SU-DHL-6 (cell line): ENCODE data around the gene CA5B.

Experiments
- H2AFZ ChIP-seq: fragments of 200-600 bp; sonication (generic); 2 replicates; pipeline ENCODE4 v1.6.1; 2014; ENCODE audit warnings: low read depth, mild to moderate bottlenecking, moderate library complexity, mixed read lengths, antibody characterized with exemption, low read length; ENCODE audit not compliant: severe bottlenecking
- H3F3A ChIP-seq: fragments of 200-600 bp; shearing (Covaris generic); 2 replicates; pipeline ENCODE4 v1.6.0; 2016; ENCODE audit warnings: antibody characterized with exemption, mild to moderate bottlenecking; ENCODE audit not compliant: insufficient read depth
- H3K27ac ChIP-seq: fragments of 200-600 bp; sonication (generic); 2 replicates; pipeline ENCODE4 v1.5.1; 2016; ENCODE audit warnings: low read depth, mild to moderate bottlenecking, low read length, moderate library complexity, mixed read lengths
- H3K27me3 ChIP-seq: fragments of 200-600 bp; sonication (generic), shearing (Covaris generic); 2 replicates; pipeline ENCODE4 v1.6.0; 2014; ENCODE audit warnings: mild to moderate bottlenecking, low read length
- H3K36me3 ChIP-seq: fragments of 200-600 bp; sonication (generic); 2 replicates; pipeline ENCODE4 v1.6.1; 2014; ENCODE audit warnings: mild to moderate bottlenecking, low read length, mixed read lengths
- H3K4me2 ChIP-seq: fragments of 300-600, 200-600 bp; shearing (Covaris generic), sonication (generic); 2 replicates; pipeline ENCODE4 v1.6.0; 2014; ENCODE audit warnings: low read length, low read depth, mild to moderate bottlenecking; ENCODE audit not compliant: poor library complexity, severe bottlenecking
- H3K4me3 ChIP-seq: fragments of 200-600 bp; sonication (generic); 2 replicates; pipeline ENCODE4 v1.5.1; 2014; ENCODE audit warnings: antibody characterized with exemption, low read length, mild to moderate bottlenecking, mixed read lengths; ENCODE audit not compliant: insufficient read depth, poor library complexity, severe bottlenecking
- H3K79me2 ChIP-seq: fragments of 200-600 bp; sonication (generic); 2 replicates; pipeline ENCODE4 v1.6.1; 2014; ENCODE audit warnings: mild to moderate bottlenecking, low read length, moderate library complexity; ENCODE audit not compliant: insufficient read depth
- H3K9ac ChIP-seq: fragments of 200-600 bp; sonication (generic); 2 replicates; pipeline ENCODE4 v1.7.0; 2014; ENCODE audit warnings: mild to moderate bottlenecking, low read length
- H3K9me2 ChIP-seq: fragments of 200-600 bp; sonication (generic); replicated peaks from 2 replicates; pipeline ENCODE4 v1.6.1; 2014; ENCODE audit warnings: low read length; ENCODE audit not compliant: insufficient read depth
- H3K9me3 ChIP-seq: fragments of 200-600 bp; sonication (generic); 2 replicates; pipeline ENCODE4 v1.6.1; 2014; ENCODE audit warnings: low read length, mixed read lengths; ENCODE audit not compliant: insufficient read depth
- H4K20me1 ChIP-seq: fragments of 200-600 bp; sonication (generic); 2 replicates; pipeline ENCODE4 v1.6.1; 2014; ENCODE audit warnings: low read depth, mild to moderate bottlenecking, antibody characterized with exemption, low read length, moderate library complexity, mixed read lengths
- CTCF ChIP-seq: fragments of 200-600 bp; sonication (generic); IDR thresholded peaks from one replicate; pipeline ENCODE4 v1.5.1; 2017; ENCODE audit warnings: antibody characterized with exemption, mild to moderate bottlenecking, low read length, moderate library complexity; ENCODE audit not compliant: insufficient read depth, poor library complexity, severe bottlenecking
- EZH2phosphoT487 ChIP-seq: fragments of 200-600 bp; sonication (generic), shearing (Covaris generic); conservative IDR thresholded peaks from 2 replicates; pipeline ENCODE4 v1.6.1; 2018; ENCODE audit warnings: mild to moderate bottlenecking, antibody characterized with exemption, low read length, moderate library complexity, mixed read lengths

Gene CA5B

GRCh38 chrX:15747626-15748173 is 9.6 kb downstream of the CA5B start:
- H3K4me2 ChIP-seq: no peak overlapping the region
- no peak overlapping the region for H3K4me3 ChIP-seq
- no peaks in the 10 kb centered on the region for H4K20me1 ChIP-seq
- no peak overlapping the region for H3K9ac ChIP-seq
- no peaks in the 10 kb centered on the region for H3K9me3 ChIP-seq
- no peak overlapping the region for H3K27ac ChIP-seq
- no peak overlapping the region for H2AFZ ChIP-seq
- H3K27me3 ChIP-seq: no peaks in the 10 kb centered on the region
- H3F3A ChIP-seq: no peaks in the 10 kb centered on the region
- H3K36me3 ChIP-seq: no peaks in the 10 kb centered on the region
- no peaks in the 10 kb centered on the region for H3K9me2 ChIP-seq
- no peaks in the 10 kb centered on the region for H3K79me2 ChIP-seq
- TF ChIP-seq CTCF: no peak
- no peak for TF ChIP-seq EZH2phosphoT487

- H3F3A ChIP-seq: no peaks in the 10 kb centered on the region
- no peak overlapping the region for H3K9ac ChIP-seq
- H3K27me3 ChIP-seq: no peaks in the 10 kb centered on the region
- no peak overlapping the region for H3K4me3 ChIP-seq
- H4K20me1 ChIP-seq: no peaks in the 10 kb centered on the region
- H3K27ac ChIP-seq: no peak overlapping the region
- no peaks in the 10 kb centered on the region for H3K79me2 ChIP-seq
- no peak overlapping the region for H3K4me2 ChIP-seq
- no peaks in the 10 kb centered on the region for H3K36me3 ChIP-seq
- no peaks in the 10 kb centered on the region for H3K9me2 ChIP-seq
- H3K9me3 ChIP-seq: no peaks in the 10 kb centered on the region
- H2AFZ ChIP-seq: no peak overlapping the region
- TF ChIP-seq CTCF: no peak
- TF ChIP-seq EZH2phosphoT487: no peak
These were observed 10.8 kb downstream of the CA5B start for GRCh38 chrX:15748841-15749240.

GRCh38 chrX:15749642-15750610 is 11.9 kb downstream of the CA5B start:
- H3K4me3 ChIP-seq: no peak overlapping the region
- no peak overlapping the region for H2AFZ ChIP-seq
- H3K9me2 ChIP-seq: no peaks in the 10 kb centered on the region
- H3K9me3 ChIP-seq: no peaks in the 10 kb centered on the region
- no peaks in the 10 kb centered on the region for H3F3A ChIP-seq
- no peaks in the 10 kb centered on the region for H3K27me3 ChIP-seq
- H3K4me2 ChIP-seq: peak overlapping the region; percentile 31
- H3K79me2 ChIP-seq: no peaks in the 10 kb centered on the region
- TF ChIP-seq EZH2phosphoT487 (no peak), CTCF (no peak)
- H4K20me1 ChIP-seq: no peaks in the 10 kb centered on the region
- no peak overlapping the region for H3K27ac ChIP-seq
- no peaks in the 10 kb centered on the region for H3K36me3 ChIP-seq
- peak overlapping the region; percentile 24; the same call in 1 of the 2 replicates for H3K9ac ChIP-seq
